Choroid plexus epithelial cell (primary cell): ENCODE results near the gene MOB3C.

Experiments
- DNase-seq: peaks from one replicate; pipeline ENCODE4 v3.0.0-alpha.2; 2010; ENCODE audit warnings: low read depth
- H3K4me3 ChIP-seq: 2 replicates; pipeline ENCODE4 v1.5.1; 2011; ENCODE audit warnings: low read depth, mild to moderate bottlenecking, control low read depth, low read length, moderate library complexity
- TF ChIP-seq, protein P1 (sequence below): conservative IDR thresholded peaks from 2 replicates; pipeline ENCODE4 v1.5.1; 2011; ENCODE audit warnings: low read depth, mild to moderate bottlenecking, control low read depth, inconsistent platforms, low read length, moderate library complexity

MOB3C gene

GRCh38 chr1:46605232-46605631 is 11.4 kb downstream of the MOB3C start:
- no peak for DNase-seq
- TF ChIP-seq, protein P1, sequence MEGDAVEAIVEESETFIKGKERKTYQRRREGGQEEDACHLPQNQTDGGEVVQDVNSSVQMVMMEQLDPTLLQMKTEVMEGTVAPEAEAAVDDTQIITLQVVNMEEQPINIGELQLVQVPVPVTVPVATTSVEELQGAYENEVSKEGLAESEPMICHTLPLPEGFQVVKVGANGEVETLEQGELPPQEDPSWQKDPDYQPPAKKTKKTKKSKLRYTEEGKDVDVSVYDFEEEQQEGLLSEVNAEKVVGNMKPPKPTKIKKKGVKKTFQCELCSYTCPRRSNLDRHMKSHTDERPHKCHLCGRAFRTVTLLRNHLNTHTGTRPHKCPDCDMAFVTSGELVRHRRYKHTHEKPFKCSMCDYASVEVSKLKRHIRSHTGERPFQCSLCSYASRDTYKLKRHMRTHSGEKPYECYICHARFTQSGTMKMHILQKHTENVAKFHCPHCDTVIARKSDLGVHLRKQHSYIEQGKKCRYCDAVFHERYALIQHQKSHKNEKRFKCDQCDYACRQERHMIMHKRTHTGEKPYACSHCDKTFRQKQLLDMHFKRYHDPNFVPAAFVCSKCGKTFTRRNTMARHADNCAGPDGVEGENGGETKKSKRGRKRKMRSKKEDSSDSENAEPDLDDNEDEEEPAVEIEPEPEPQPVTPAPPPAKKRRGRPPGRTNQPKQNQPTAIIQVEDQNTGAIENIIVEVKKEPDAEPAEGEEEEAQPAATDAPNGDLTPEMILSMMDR = no peak
- H3K4me3 ChIP-seq = no peak overlapping the region

DNA sequence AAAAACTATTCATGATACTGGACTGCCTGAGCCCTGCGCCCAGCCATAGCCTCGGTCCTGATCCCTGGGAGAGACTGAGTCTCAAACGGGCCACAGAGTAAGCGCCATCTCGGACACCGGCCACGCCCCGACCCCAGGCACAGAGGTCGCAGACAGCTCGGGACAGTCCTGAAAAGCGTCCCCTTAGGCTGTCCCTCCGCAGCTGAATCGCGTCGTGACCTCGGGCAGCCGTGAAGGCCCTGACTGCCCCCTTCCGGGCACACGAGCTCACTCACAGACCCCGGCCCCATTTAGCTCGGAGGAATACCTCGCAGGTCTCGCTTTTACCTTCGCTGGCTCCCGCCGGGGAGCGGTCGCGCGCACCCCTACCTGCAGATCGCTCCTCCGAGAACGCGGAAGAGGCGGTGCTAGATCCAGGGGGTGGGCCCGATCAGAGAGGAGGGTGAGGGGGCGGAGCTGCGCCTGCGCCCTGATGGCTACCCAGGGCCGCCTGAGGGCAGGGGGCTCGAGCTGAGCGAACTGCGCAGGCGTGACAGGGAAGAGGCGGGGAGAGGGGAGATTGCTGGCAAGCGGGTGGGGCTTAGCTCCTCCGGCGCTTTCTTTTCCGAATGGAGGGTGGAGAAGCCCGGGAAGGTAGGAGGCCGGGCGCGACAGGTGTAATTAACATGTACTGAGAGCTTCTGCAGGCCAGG is 12.6 kb downstream of the MOB3C start, which contains the start of gene MKNK1:
MKNK1 (minus strand) TSS at position 411 of the 692 bp plus-strand sequence. CDS start 20,941 bp downstream, outside the sequence.
- H3K4me3 ChIP-seq = peak within 1 kb of the TSS; percentile 98
- peak; percentile 96 for DNase-seq
- TF ChIP-seq, protein P1 = no peak

DNA sequence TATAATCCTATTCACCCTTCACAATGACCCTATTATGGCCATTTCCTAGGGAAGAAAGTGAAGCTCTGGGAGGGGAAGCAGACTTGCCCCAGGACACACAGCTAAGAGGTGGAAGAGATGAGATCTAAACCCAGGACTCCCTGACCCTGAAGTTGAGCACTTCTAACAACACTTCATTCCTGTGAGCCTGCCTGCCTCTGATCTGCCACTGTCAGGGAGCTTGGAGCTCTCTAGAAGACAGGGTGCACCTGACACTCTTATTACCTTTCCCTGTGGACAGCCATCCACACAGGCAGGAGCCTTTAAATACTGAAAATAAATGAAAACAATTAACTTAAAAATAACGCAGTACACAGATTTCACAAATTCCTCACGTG is 13.1 kb downstream of the MOB3C start:
- DNase-seq = peak; percentile 23
- TF ChIP-seq, protein P1 = no peak
- peak overlapping the region; percentile 98 for H3K4me3 ChIP-seq

DNA sequence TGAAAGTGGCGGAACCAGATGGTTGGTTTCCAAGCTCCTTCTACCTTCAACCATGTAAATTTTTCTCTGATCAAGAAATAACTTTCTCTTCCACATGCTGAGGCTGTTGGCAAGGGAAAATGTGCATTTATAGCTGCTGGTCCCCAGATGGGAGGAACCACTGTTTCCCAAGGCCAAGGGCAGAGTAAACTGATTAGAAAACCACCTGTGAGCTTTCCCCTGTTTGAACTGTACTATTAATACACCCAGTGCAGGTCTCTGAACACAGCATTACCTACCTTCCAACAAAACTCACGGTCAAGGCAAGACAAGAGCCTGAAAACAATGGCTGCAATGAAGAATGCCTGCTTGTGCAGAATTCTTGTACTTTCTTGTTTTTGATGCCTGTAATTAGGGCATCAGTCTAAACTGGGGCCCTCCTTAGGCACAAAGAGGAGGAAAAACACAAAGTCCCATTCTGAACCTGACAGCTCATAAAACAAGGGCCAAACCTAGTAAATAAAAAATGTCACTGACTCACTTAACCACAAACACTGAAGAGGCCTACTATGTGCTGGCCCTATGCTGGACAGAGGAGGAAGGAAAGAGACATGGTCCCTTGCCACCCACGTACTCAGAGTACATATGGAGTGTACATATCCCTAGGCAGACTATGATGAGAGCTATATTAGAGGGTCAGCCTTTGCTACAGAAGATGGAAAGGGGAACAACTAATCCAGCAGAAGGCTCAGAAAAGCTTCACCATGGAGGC is 15.2 kb downstream of the MOB3C start:
- H3K4me3 ChIP-seq = no peak overlapping the region
- TF ChIP-seq, protein P1 = no peak
- no peak for DNase-seq

- H3K4me3 ChIP-seq = no peak overlapping the region
- no peak for DNase-seq
- TF ChIP-seq, protein P1 = no peak
Measured at GRCh38 chr1:46599059-46599970, 17.3 kb downstream of the MOB3C start.

DNA sequence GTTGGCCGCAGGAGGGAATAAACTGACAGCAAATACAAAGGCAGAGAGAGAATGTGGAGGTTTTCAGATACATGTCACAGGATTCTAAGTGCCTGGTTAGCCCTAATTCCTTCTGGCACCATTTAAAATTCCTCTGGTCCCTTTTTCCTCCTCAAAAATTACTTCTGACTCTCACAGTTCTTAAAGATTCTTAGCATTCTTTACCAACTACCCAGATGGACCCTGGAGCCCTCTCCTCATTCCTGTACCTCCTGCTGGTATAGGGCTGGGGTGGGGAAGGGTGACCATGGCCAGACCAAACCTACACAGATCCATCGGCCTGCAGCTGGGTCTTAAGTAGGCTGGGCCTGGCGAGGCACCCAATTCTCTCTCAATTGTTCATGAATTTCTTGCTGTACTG is 19.8 kb downstream of the MOB3C start:
- no peak for DNase-seq
- no peak overlapping the region for H3K4me3 ChIP-seq
- TF ChIP-seq, protein P1 = no peak
